GM12872 (cell line): Measurements from ENCODE around the gene ASPG.
A peak's percentile ranks its signal among the peaks of the same experiment; 100 is the strongest.

Experiments
- TF ChIP-seq, protein P1 (sequence below): IDR thresholded peaks from 3 replicates; pipeline ENCODE4 v1.5.1; 2011; ENCODE audit warnings: low read depth, mild to moderate bottlenecking, low read length, moderate library complexity; ENCODE audit not compliant: insufficient read depth

ASPG gene

GRCh38 chr14:104091927-104092771 is 6.6 kb downstream of the ASPG start:
- TF ChIP-seq, protein P1, sequence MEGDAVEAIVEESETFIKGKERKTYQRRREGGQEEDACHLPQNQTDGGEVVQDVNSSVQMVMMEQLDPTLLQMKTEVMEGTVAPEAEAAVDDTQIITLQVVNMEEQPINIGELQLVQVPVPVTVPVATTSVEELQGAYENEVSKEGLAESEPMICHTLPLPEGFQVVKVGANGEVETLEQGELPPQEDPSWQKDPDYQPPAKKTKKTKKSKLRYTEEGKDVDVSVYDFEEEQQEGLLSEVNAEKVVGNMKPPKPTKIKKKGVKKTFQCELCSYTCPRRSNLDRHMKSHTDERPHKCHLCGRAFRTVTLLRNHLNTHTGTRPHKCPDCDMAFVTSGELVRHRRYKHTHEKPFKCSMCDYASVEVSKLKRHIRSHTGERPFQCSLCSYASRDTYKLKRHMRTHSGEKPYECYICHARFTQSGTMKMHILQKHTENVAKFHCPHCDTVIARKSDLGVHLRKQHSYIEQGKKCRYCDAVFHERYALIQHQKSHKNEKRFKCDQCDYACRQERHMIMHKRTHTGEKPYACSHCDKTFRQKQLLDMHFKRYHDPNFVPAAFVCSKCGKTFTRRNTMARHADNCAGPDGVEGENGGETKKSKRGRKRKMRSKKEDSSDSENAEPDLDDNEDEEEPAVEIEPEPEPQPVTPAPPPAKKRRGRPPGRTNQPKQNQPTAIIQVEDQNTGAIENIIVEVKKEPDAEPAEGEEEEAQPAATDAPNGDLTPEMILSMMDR = no peak

DNA sequence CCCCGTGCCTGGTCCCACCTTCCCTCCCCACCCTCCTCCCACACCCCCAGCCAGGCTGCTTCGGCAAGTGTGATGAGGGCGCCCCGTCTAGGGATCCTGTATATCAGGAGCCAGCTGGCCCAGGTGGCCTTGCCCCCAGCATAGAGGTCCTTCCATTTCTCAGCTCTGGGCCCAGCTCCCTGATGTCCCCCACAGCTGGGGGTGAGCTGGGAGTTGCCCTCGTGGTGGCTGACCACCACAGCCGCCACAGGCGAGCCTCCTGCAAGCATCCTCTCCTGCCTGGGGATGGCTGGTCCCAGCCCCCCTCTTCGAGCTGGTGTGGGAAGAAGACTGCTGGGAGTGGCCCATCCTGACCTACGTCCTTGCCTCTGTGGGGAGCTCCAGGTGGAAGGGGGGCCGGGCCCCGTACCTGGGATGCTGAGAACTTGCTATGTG is 7.4 kb downstream of the ASPG start:
- TF ChIP-seq, protein P1 = no peak

- TF ChIP-seq, protein P1 = no peak
Measured at GRCh38 chr14:104093366-104094055, 8.0 kb downstream of the ASPG start.

DNA sequence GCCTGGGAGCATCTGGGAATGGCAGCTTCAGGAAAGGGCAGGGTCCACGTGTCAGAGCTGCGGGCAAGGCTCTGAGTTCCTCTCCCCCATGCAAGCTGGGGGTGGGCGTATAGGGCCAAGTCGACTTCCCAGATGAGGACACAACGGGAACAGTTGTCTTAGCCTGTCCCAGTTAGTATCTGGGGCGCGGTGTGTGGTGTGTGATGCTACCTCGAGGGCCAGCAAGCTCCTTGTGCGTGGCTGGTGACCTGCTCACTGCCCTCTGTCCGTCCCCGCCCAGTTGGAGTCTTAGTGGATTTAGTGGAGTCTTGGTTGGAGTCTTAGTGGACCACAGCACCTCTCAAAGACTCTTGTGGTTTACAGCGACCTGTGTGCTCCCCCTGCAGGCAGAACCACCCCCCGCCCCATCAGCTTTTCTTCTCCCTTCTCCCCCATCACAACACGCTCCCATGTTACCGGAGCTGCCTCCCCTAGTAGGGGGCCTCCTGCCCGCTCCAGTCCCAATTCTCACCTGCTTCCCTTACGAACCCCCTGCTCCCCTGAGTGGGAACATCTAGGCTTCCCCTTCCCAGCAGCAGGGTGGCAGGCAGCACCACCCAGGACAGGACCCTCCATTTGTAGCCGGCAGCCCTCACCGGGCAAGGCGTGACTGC is 8.7 kb downstream of the ASPG start:
- TF ChIP-seq, protein P1 = no peak

GRCh38 chr14:104094709-104095425 is 9.4 kb downstream of the ASPG start:
- TF ChIP-seq, protein P1 = peak; percentile 95

- TF ChIP-seq, protein P1 = no peak
Measured at GRCh38 chr14:104095426-104096310, 10.2 kb downstream of the ASPG start.
